ENCODE measurements around the gene MLLT10.

MLLT10 gene

DNA sequence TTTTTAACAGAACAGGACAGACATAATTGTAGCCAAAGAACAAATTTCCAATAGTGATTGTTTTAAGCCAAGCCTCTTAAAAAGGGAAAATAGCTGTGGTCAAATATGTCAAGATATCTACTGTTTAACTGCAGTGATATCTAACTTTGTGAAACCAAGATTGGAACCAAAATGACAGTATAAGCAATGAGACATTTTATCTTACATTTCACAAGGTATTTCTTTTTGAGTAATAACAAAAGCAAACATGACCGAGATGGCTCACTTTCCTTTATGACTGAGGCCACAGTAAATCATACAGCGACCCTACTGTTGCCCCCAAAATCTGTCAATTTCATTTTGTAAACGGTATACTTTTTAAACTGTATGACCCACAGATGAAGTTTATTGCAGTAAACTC lies 215.8 kb downstream of the MLLT10 start:
- no peak for DNase-seq

DNA sequence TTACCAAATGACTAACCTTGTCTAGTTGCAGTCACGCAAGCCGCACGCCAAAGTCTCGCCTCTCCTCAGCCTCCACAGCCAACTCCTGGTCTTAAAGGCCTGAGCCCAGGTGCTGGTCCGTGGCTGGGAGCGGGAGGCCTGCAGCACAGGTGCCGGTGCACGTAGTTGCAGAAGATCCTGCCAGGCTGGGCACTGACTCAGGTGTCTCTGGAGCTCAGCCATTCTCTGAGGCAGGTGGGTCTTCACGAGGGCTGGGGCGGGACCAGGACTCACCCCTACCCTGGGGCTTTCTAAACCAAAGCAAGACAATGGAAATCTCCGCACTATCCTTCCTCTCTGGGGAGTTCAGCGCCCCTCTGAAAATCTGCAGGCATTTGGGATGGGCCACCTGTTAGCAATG lies 216.4 kb downstream of the MLLT10 start:
- no peak for DNase-seq

GRCh38 chr10:21751341-21752310 lies 217.6 kb downstream of the MLLT10 start:
- DNase-seq = no peak

GRCh38 chr10:21753497-21754270 lies 219.7 kb downstream of the MLLT10 start:
- no peak for DNase-seq

- no peak for DNase-seq
These were observed 220.5 kb downstream of the MLLT10 start for GRCh38 chr10:21754410-21755011.

- DNase-seq = no peak
These were observed 222.7 kb downstream of the MLLT10 start for GRCh38 chr10:21756707-21757106.

DNA sequence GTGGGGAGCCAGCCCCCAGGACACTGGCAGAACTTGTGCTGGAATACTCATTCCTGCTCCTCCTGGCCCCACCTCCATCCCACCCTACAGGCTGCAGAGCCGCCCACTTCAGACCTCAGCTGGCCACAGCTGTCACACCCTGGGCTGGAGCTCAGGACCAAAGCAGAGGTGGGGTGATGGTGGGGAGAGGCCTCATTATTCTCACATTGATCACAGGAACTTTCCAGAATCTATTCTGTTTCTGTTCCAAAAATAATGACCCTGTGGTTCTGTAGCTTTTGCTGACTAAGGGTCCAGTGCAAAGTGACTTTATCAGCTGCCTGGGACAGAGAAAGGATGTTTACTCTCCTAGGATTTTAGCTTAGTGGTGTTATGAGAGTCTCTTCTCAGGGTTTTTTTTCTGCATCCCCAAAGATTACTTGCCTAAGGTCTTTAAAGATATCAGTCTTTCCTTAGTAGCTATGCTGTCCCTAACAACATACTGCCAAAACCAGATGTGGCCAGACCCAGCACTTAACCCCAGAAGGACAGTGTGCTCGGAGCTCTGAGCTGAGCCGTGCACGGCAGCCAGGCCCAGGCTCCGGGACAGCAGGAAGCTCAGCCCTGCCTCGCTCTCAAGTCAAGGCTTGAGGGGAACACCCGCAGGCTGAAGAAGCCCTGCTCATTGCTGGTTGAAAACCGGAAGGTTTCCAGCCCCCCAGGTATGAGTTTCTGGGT lies 223.3 kb downstream of the MLLT10 start:
- DNase-seq = no peak

DNA sequence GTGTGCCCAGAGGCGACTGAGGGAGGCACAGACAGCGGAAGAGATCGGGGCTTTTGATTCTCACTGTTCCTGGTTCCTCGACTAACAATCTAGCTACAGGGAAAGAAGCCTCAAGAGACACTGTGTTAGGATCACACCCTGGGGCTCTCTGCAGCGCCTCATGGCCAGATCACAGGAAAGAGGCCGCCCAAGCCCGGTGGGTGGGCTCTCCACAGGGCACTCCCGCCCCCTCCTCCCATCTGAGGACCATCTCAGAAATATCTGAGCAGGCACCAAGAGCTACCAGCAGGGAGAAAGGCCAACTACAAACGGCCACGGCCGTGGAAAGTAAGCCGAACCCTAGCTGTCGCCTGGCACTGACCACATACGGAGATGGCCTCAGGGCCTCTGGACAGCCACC lies 224.2 kb downstream of the MLLT10 start:
- DNase-seq = no peak

GRCh38 chr10:21758696-21759095 lies 224.7 kb downstream of the MLLT10 start:
- DNase-seq = no peak

DNA sequence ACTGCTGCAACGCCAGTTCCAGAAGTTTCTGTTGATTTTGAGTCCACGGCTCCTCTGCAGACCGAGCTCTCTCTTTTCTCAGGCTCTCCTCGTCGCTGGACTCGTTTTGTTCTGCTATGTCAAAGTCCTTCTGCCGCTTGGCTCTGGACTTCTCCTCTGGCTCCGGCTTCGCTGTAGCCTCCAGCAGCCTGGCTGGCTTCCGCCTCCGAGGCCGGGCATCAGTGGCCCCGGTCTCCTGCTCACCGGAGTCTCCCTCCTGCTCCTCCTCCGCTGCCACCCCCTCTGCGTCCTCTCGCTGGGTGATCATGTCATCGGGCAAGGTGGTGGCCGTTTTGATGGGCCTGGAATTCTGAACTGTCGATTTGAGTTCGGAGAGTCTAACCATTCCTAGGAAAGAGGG lies 225.2 kb downstream of the MLLT10 start:
- no peak for DNase-seq

GRCh38 chr10:21760332-21760731 lies 226.3 kb downstream of the MLLT10 start:
- no peak for DNase-seq

DNA sequence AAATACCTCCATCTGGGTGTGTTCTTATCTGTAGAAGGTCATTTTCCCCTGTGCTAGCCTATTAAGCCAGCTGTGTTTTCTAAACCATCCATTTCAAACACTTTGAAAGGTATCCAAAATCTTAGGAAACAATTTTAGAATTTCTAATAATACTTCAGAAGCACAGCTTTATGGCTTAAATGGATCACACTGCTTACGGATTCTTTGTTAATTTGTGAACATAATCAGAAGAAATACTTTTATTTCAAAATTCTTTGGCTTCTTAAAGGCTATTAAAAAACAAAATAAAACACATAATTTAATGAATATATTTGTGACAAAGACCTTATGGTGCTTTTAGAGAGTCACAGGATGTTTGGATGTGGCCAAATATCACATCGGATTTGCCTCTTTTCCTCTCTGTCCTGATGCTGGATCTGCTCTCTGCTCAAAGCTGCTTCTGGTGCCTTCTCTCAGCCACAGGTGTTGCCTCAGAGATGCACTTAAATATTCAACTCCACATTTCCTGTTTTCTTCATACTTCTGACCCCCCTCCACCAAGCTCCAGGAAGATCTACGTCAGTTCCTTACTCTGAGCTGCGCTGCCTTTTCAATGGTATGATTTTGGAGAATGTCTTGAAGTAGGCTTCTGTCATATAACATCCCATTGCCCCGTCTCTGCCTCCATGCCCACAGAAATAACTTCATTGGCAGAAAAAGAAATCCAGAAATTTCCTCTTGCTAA lies 230.6 kb downstream of the MLLT10 start:
- DNase-seq = no peak

DNA sequence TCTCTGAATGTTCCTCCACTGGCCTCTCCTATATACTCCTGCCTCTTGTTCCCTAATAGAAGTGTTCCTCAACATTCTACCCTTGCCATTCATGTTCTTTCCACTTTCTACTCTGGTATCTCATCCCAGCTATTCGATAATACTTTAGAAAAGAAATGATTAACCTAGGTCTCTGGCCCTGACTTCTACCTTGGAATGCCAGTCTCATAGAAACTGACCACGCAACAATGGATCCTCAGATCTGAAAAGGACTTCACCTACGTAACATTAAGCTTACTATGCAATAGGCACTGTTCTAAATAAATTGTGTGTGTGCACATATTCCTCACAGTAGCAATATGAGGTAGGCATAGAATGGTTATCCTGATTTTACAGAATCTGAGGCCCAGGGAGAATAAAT lies 235.0 kb downstream of the MLLT10 start:
- DNase-seq = no peak

DNA sequence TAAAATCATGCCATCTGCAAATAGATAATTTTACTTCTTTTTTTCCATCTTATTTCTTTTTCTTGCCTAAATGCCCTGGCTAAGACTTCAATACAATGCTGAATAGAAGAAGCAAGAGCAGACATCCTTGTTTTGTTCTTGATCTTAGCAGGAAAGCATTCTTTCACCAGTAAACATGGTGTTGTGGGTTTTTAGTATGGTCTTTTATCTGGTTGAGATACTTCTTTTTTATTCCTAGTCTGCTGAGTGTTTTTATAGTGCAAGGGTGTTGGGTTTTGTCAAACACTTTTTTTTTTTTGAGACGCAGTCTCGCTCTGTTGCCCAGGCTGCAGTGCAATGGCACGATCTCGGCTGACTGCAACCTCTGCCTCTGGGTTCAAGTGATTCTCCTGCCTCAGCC lies 237.2 kb downstream of the MLLT10 start:
- DNase-seq = no peak

GRCh38 chr10:21776883-21777282 lies 242.9 kb downstream of the MLLT10 start:
- DNase-seq = no peak

- no peak for DNase-seq
These were observed 257.2 kb downstream of the MLLT10 start for GRCh38 chr10:21791276-21791675.
